Lower leg skin (tissue), 4 donors: Measurements from ENCODE around the gene AGMAT. TPM values are rescaled to one million over a fixed set of nuclear protein-coding genes. Genes with fewer than 3 reads are reported as not detected.
A peak's percentile ranks its signal among the peaks of the same experiment; 100 is the strongest.
"Not testable (repeated sequence)": the region's sequence is repeated elsewhere in the genome, so short reads cannot be mapped to it uniquely, and the experiment has no call there.

Experiments
- DNase-seq, 2 donors: peaks; one replicate each; pipeline ENCODE4 v3.0.0-alpha.2; 2019; ENCODE audit warnings: low spot score in 2 of 2
- H3K4me3 ChIP-seq: fragments of 200-600 bp; sonication (generic); 2 replicates; pipeline ENCODE4 v1.5.1; 2017; ENCODE audit warnings: mild to moderate bottlenecking, low read depth; ENCODE audit not compliant: poor library complexity, severe bottlenecking
- CTCF ChIP-seq, 3 donors: fragments of 450-650 bp; IDR thresholded peaks; one replicate each; pipeline ENCODE4 v1.5.1; 2016; ENCODE audit warnings: antibody characterized with exemption in 3 of 3, mild to moderate bottlenecking in 3 of 3, moderate library complexity in 2 of 3
- POLR2A ChIP-seq, 2 donors: fragments of 450-650 bp; IDR thresholded peaks; one replicate each; pipeline ENCODE4 v1.6.1; 2016 to 2017; ENCODE audit warnings: antibody characterized with exemption in 2 of 2, mild to moderate bottlenecking in 1 of 2, moderate library complexity in 1 of 2
- WGBS, 2 donors: methylation state at CpG; one replicate each; pipeline ENCODE4 v1.1.5; 2018; 5-methylcytosine and 5-hydroxymethylcytosine counted together
- intact Hi-C: fragments of 100-400 bp; cut with DNase I; formaldehyde crosslinking; loops from one replicate; pipeline ENCODE4 v1.15.0; 2023; ENCODE audit warnings: low total_unique reads
- total RNA-seq, 4 donors: library from RNA; depleted of rRNA; stranded (reverse); fragments of >200 nt; gene quantifications; one replicate each; pipeline ENCODE4 v1.1.0, GENCODE V29; 2016

The AGMAT gene
- total RNA-seq, 4 donors from 2014 or later = 0.54 TPM; not detected in 3

- DNase-seq = no peak
- intact Hi-C loops = no loop called here
- TF ChIP-seq CTCF (IDR thresholded peaks at IDR 0.05) (no peak), POLR2A (IDR thresholded peaks at IDR 0.05) (no peak)
- WGBS, 2 donors = 21 to 25% methylated on average over 16 of the region's 16 CpGs
- peak overlapping the region; percentile 12 for H3K4me3 ChIP-seq
Measured at GRCh38 chr1:15616373-15617172, 31.7 kb upstream of the AGMAT start.

GRCh38 chr1:15610167-15610566 lies 25.3 kb upstream of the AGMAT start:
- 66 to 69% methylated on average over 4 of the region's 4 CpGs for WGBS, 2 donors
- no peak for TF ChIP-seq CTCF (IDR thresholded peaks at IDR 0.05)
- DNase-seq = no peak
- H3K4me3 ChIP-seq = no peak overlapping the region
- intact Hi-C loops = no loop called here

- 66 to 72% methylated on average over 7 of the region's 7 CpGs for WGBS, 2 donors
- H3K4me3 ChIP-seq = no peak overlapping the region
- intact Hi-C loops = no loop called here
- TF ChIP-seq CTCF (IDR thresholded peaks at IDR 0.05) (no peak), POLR2A (IDR thresholded peaks at IDR 0.05) (no peak)
- no peak for DNase-seq
Measured at GRCh38 chr1:15609631-15610030, 24.8 kb upstream of the AGMAT start.

DNA sequence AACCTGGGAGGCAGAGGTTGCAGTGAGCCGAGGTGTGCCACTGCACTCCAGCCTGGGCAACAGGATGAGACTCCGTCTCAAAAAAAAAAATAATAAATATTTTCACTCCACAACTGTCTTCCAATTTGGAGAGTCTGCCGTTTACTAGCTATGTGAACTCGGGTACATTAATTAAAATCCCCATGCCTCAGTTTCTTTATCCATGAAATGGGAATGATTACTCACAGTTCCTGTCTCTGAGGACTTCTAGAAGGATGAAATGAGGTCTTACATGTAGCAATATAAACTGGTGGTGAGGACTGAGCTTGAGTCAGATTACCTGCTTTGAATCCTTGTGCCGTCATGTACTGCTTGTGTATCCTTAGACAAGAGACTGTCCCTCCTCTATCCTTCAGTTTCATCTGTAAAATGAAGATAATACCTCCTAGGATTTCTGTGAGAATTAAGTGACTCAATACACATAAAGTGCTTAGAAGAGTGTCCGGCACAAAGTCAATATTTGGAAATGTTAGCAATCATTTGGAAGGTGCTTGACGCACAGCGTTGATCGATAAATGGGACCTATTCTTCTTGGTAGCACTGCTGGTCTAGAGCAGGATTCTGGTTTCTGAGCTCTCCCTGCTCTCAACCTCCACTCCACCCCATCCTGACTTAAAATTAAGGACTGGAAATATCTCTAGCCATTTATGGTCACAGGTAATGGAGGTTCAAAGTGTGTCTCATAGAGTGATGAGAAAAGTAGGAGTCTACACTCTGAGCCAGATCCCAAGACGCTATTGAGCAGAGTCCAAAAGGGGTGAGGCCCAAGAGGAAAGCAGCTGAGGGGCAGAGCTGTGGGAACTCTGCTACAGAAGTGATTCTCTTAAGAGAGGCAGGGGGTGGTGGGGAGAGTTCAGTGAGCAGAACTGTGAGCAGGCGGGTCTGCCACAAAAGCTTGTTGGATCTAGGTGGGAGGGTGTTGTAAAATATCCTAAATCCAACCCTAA lies 20.8 kb upstream of the AGMAT start:
- TF ChIP-seq POLR2A (IDR thresholded peaks at IDR 0.05) = no peak
- no peak for TF ChIP-seq CTCF (IDR thresholded peaks at IDR 0.05)
- 88% methylated on average over 11 of the region's 11 CpGs for WGBS, 2 donors
- no peak overlapping the region for H3K4me3 ChIP-seq
- DNase-seq = no peak
- intact Hi-C loops = no loop called here

- H3K4me3 ChIP-seq, DNase-seq, intact Hi-C loops: not testable (repeated sequence)
- 96 to 99% methylated on average over 21 of the region's 21 CpGs for WGBS, 2 donors
Measured at GRCh38 chr1:15604400-15604799, 19.5 kb upstream of the AGMAT start.

DNA sequence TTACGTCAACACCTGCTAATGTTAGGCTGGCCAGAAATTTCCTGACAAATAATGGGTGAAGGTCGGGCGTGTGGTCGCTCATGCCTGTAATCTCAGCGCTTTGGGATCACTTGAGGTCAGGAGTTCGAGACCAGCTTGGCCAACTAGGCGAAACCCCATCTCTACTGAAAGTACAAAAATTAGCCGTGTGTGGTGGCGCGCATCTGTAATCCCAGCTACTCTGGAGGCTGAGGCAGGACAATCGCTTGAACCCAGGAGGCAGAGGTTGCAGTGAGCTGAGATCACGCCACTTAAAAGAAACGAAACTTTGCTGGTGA lies 19.1 kb upstream of the AGMAT start:
- 57 to 69% methylated on average over 13 of the region's 13 CpGs for WGBS, 2 donors
- H3K4me3 ChIP-seq, intact Hi-C loops, DNase-seq: not testable (repeated sequence)
